Keratinocyte (primary cell): ENCODE results near the gene MFN1. TPM values are rescaled to one million over a fixed set of nuclear protein-coding genes. Genes with fewer than 3 reads are reported as not detected.
"Not testable (repeated sequence)": the region's sequence is repeated elsewhere in the genome, so short reads cannot be mapped to it uniquely, and the experiment has no call there.

ENCODE experiments used
- DNase-seq: peaks from one replicate; pipeline ENCODE4 v3.0.0-alpha.2; 2011; ENCODE audit warnings: low read depth, missing footprints, low spot score
- FAIRE-seq: peaks from 2 replicates; lab custom pipeline; 2011; peaks lifted over from hg19 to GRCh38; lab: Jason Lieb, UNC
- H2AFZ ChIP-seq: 2 replicates; pipeline ENCODE4 v1.6.0; 2012; ENCODE audit warnings: low read length, control low read depth, inconsistent platforms; ENCODE audit not compliant: control insufficient read depth
- H3K27ac ChIP-seq: 2 replicates; pipeline ENCODE4 v1.5.1; 2011; ENCODE audit warnings: low read length; ENCODE audit not compliant: control insufficient read depth, insufficient read depth
- H3K27me3 ChIP-seq: 3 replicates; pipeline ENCODE4 v1.6.0; 2011; ENCODE audit warnings: low read length; ENCODE audit not compliant: control insufficient read depth, insufficient read depth; ENCODE audit errors: extremely low read depth
- H3K36me3 ChIP-seq, 2 experiments: 2 replicates in 1 of 2; 3 replicates in 1 of 2; pipeline ENCODE4 v1.5.1; 2011; ENCODE audit warnings: low read length in 2 of 2, mild to moderate bottlenecking in 1 of 2; ENCODE audit not compliant: control insufficient read depth in 2 of 2, insufficient read depth in 2 of 2; ENCODE audit errors: extremely low read depth in 1 of 2
- H3K4me1 ChIP-seq: 3 replicates; pipeline ENCODE4 v1.5.1; 2011; ENCODE audit warnings: low read length; ENCODE audit not compliant: control insufficient read depth, insufficient read depth; ENCODE audit errors: extremely low read depth
- H3K4me2 ChIP-seq: 3 replicates; pipeline ENCODE4 v1.6.0; 2011; ENCODE audit warnings: low read depth, low read length; ENCODE audit not compliant: control insufficient read depth, insufficient read depth; ENCODE audit errors: extremely low read depth
- H3K4me3 ChIP-seq, 3 experiments: fragments of 200-600 bp in 1 of 3; sonication (generic) in 1 of 3; 2 replicates in 2 of 3; 3 replicates in 1 of 3; pipeline ENCODE4 v1.5.1; 2011 to 2016; ENCODE audit warnings: low read length in 3 of 3, mild to moderate bottlenecking in 3 of 3, control low read depth in 2 of 3, inconsistent platforms in 1 of 3, low read depth in 1 of 3, mixed read lengths in 1 of 3, mixed run types in 1 of 3, moderate library complexity in 1 of 3; ENCODE audit not compliant: control insufficient read depth in 2 of 3, insufficient read depth in 2 of 3; ENCODE audit errors: extremely low read depth in 1 of 3
- H3K79me2 ChIP-seq: 2 replicates; pipeline ENCODE4 v1.6.0; 2012; ENCODE audit warnings: low read length; ENCODE audit not compliant: control insufficient read depth, insufficient read depth
- H3K9ac ChIP-seq: 3 replicates; pipeline ENCODE4 v1.6.0; 2011; ENCODE audit warnings: low read length; ENCODE audit not compliant: control insufficient read depth, insufficient read depth; ENCODE audit errors: extremely low read depth
- H3K9me1 ChIP-seq: 3 replicates; pipeline ENCODE4 v1.6.0; 2011; ENCODE audit warnings: low read length; ENCODE audit not compliant: control insufficient read depth, insufficient read depth; ENCODE audit errors: extremely low read depth
- H3K9me3 ChIP-seq: 2 replicates; pipeline ENCODE4 v1.5.1; 2012; ENCODE audit warnings: low read depth, low read length; ENCODE audit not compliant: control insufficient read depth
- H4K20me1 ChIP-seq: 3 replicates; pipeline ENCODE4 v1.6.0; 2011; ENCODE audit warnings: low read length; ENCODE audit not compliant: control insufficient read depth, insufficient read depth; ENCODE audit errors: extremely low read depth
- EZH2 ChIP-seq: IDR thresholded peaks from one replicate; pipeline ENCODE4 v1.6.1; 2012; ENCODE audit warnings: inconsistent platforms, mild to moderate bottlenecking, low read length, moderate library complexity
- dilution Hi-C: fragments of 300-500 bp; cut with MboI; formaldehyde crosslinking; loops from one replicate; pipeline ENCODE4 v1.7.0; 2020; ENCODE audit warnings: low sequenced_read_pairs; ENCODE audit not compliant: extremely low pct_ligation_motif_present
- polyA plus RNA-seq, 5 experiments: library from polyadenylated mRNA; depleted of rRNA in 3 of 5; stranded (reverse) in 3 of 5; stranded (forward) in 1 of 5; unstranded in 1 of 5; fragments of >200 nt; gene quantifications; 1 replicate in 1 of 5; 2 replicates in 3 of 5; 3 replicates in 1 of 5; pipeline versions ENCODE4 v1.2.1 to v1.2.3, GENCODE V29; 2011 to 2012; ENCODE audit warnings: missing spikeins in 2 of 5, low read depth in 1 of 5, low replicate concordance in 1 of 5
- TF ChIP-seq, protein P1 (sequence below), 3 experiments: IDR thresholded peaks in 1 of 3; conservative IDR thresholded peaks in 1 of 3; optimal IDR thresholded peaks in 1 of 3; 2 replicates in 2 of 3; 3 replicates in 1 of 3; pipeline versions ENCODE3 to v1.5.1; 2011; ENCODE audit warnings: low read length in 3 of 3, mild to moderate bottlenecking in 3 of 3, moderate library complexity in 2 of 3, control low read depth in 1 of 3, inconsistent platforms in 1 of 3; ENCODE audit not compliant: insufficient read depth in 2 of 3; ENCODE audit errors: extremely low read depth in 1 of 3

The MFN1 gene
- polyA plus RNA-seq, 1 donor (not counting 4 experiments of a cell fraction or from before 2014, with no cell fraction given), result 50.2 TPM

DNA sequence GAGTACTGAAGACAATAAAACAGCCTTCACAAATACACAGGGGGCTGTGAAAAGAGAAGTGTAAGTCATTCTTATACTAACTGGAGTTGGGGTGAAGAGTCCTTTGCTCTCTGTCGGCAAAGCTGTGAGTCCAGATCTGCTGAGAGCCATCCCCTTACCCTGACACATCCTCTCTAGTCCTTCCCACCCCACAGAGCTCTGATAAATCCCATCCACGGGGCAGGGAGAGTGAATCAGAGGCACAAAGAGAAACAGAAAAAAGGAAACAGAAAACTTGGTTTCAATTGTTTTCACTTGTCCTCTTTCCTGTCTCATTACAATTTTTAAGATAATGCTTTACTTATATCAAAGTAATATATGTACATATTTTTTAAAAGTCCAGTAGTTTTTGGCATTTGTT is 42.9 kb upstream of the MFN1 start:
- Histone ChIP-seq H3K4me3 (no peak overlapping the region), H3K4me2 (no peak overlapping the region), H3K36me3 (no peaks in the 10 kb centered on the region), H4K20me1 (no peaks in the 10 kb centered on the region), H3K9ac (no peak overlapping the region), H3K27ac (no peak overlapping the region), H3K27me3 (no peaks in the 10 kb centered on the region), H3K4me1 (no peaks in the 10 kb centered on the region), H3K9me3 (no peaks in the 10 kb centered on the region), H3K9me1 (no peaks in the 10 kb centered on the region), H2AFZ (no peak overlapping the region), H3K79me2 (no peaks in the 10 kb centered on the region)
- no peak for DNase-seq
- no peak for FAIRE-seq
- dilution Hi-C loops, result no loop called here
- TF ChIP-seq, protein P1, sequence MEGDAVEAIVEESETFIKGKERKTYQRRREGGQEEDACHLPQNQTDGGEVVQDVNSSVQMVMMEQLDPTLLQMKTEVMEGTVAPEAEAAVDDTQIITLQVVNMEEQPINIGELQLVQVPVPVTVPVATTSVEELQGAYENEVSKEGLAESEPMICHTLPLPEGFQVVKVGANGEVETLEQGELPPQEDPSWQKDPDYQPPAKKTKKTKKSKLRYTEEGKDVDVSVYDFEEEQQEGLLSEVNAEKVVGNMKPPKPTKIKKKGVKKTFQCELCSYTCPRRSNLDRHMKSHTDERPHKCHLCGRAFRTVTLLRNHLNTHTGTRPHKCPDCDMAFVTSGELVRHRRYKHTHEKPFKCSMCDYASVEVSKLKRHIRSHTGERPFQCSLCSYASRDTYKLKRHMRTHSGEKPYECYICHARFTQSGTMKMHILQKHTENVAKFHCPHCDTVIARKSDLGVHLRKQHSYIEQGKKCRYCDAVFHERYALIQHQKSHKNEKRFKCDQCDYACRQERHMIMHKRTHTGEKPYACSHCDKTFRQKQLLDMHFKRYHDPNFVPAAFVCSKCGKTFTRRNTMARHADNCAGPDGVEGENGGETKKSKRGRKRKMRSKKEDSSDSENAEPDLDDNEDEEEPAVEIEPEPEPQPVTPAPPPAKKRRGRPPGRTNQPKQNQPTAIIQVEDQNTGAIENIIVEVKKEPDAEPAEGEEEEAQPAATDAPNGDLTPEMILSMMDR (optimal IDR thresholded peaks at IDR 0.05 in 1 of 3, IDR thresholded peaks at IDR 0.05 in 1 of 3, conservative IDR thresholded peaks at IDR 0.05 in 1 of 3; ENCODE audit: extremely low read depth in 1 of 3, insufficient read depth in 2 of 3, low read length in 3 of 3), result no peak
- no peak for TF ChIP-seq EZH2

DNA sequence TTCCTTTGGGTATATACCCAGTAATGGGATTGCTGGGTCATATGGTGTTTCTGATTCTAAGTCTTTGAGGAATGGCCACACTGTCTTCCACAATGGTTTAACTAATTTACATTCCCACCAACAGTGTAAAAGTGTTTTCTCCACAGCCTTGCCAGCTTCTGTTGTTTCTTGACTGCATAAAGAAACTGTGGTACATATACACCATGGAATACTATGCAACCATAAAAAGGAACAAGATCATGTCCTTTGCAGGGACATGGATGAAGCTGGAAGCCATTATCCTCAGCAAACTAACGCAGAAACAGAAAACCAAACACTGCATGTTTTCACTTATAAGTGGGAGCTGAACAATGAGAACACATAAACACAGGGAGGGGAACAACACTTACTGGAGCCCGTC is 40.1 kb upstream of the MFN1 start:
- H3K79me2 ChIP-seq, DNase-seq, H3K9me3 ChIP-seq, H3K4me3 ChIP-seq, H3K9me1 ChIP-seq, H2AFZ ChIP-seq, H3K27ac ChIP-seq, FAIRE-seq, dilution Hi-C loops, H3K4me2 ChIP-seq, H3K36me3 ChIP-seq, H3K4me1 ChIP-seq, H3K27me3 ChIP-seq, H4K20me1 ChIP-seq, H3K9ac ChIP-seq: not testable (repeated sequence)

DNA sequence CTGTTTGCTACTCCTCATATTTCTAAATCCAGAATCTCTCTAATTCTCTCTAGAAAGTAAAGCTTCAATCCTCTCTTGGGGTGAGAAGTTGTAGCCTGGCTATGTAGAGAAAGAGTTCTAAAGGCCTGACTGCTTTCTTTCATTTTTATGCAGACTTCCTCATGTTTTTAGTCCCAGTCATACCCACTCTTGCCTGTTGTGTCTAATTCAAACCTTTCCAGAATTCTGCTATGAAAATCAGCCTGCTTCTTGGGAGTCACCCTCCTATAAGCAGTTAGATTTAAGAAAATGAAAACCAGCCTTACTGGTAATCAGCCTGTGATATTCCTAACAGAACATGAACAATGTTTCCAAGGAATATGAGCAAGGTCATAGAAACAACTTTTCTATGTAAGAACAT is 39.5 kb upstream of the MFN1 start:
- no peaks in the 10 kb centered on the region for H3K9me1 ChIP-seq
- H3K27ac ChIP-seq, result no peak overlapping the region
- H3K4me3 ChIP-seq, result no peak overlapping the region
- H3K4me2 ChIP-seq, result no peak overlapping the region
- FAIRE-seq (no peak), DNase-seq (no peak)
- no peak overlapping the region for H2AFZ ChIP-seq
- H3K79me2 ChIP-seq, result no peaks in the 10 kb centered on the region
- dilution Hi-C loops, result no loop called here
- no peaks in the 10 kb centered on the region for H3K4me1 ChIP-seq
- no peak for TF ChIP-seq EZH2
- TF ChIP-seq, protein P1 (optimal IDR thresholded peaks at IDR 0.05 in 1 of 3, IDR thresholded peaks at IDR 0.05 in 1 of 3, conservative IDR thresholded peaks at IDR 0.05 in 1 of 3; ENCODE audit: extremely low read depth in 1 of 3, insufficient read depth in 2 of 3, low read length in 3 of 3), result no peak
- no peaks in the 10 kb centered on the region for H3K9me3 ChIP-seq
- H3K36me3 ChIP-seq, result no peaks in the 10 kb centered on the region
- H3K27me3 ChIP-seq, result no peaks in the 10 kb centered on the region
- H3K9ac ChIP-seq, result no peak overlapping the region
- H4K20me1 ChIP-seq, result no peaks in the 10 kb centered on the region
